ENCODE measurements around the gene HEPH. TPM values are rescaled to one million over a fixed set of nuclear protein-coding genes. Genes with fewer than 3 reads are reported as not detected.
A peak's percentile ranks its signal among the peaks of the same experiment; 100 is the strongest.

The HEPH gene
- total and polyA plus RNA-seq, 3 donors from 2014 or later, result 6.3 to 10.8 (median 10.8) TPM

GRCh38 chrX:66162331-66162822, 1.7 kb upstream of the HEPH start:
- TF ChIP-seq CTCF (IDR thresholded peaks at IDR 0.05), result no peak
- no peak for TF ChIP-seq POLR2A (IDR thresholded peaks at IDR 0.05)
- Histone ChIP-seq H3K27ac (no peak overlapping the region), H3K4me3 (no peak overlapping the region), H3K4me1 (no peaks in the 10 kb centered on the region), H3K9me3 (no peaks in the 10 kb centered on the region), H3K27me3 (no peaks in the 10 kb centered on the region), H3K36me3 (ENCODE audit: low read depth, missing control alignments) (no peaks in the 10 kb centered on the region)
- 83 to 100% methylated on average over 1 of the region's 2 CpGs for WGBS, 2 donors
- no peak for DNase-seq
- intact Hi-C loops (cut with DNase I; ENCODE audit: low total_unique reads), result no loop called here

GRCh38 chrX:66163447-66163846, 600 bp upstream of the HEPH start:
- DNase-seq, result no peak
- Histone ChIP-seq H3K36me3 (ENCODE audit: low read depth, missing control alignments) (no peaks in the 10 kb centered on the region), H3K4me1 (no peaks in the 10 kb centered on the region), H3K9me3 (no peaks in the 10 kb centered on the region), H3K27ac (no peak overlapping the region), H3K4me3 (no peak overlapping the region), H3K27me3 (no peaks in the 10 kb centered on the region)
- intact Hi-C loops (cut with DNase I; ENCODE audit: low total_unique reads), result no loop called here
- 92 to 93% methylated on average over 1 of the region's 1 CpG for WGBS, 2 donors
- no peak for TF ChIP-seq CTCF (IDR thresholded peaks at IDR 0.05)
- TF ChIP-seq POLR2A (IDR thresholded peaks at IDR 0.05), result no peak

- H3K4me3 ChIP-seq, result peak overlapping the region in 1 of 2 donors; percentile 23
These were observed 423 bp downstream of the HEPH start for GRCh38 chrX:66164470-66164869.

GRCh38 chrX:66164931-66165330, 884 bp downstream of the HEPH start:
- no peaks in the 10 kb centered on the region for H3K4me1 ChIP-seq
- H3K4me3 ChIP-seq, result no peak overlapping the region
- H3K9me3 ChIP-seq, result no peaks in the 10 kb centered on the region
- H3K36me3 ChIP-seq (ENCODE audit: low read depth, missing control alignments), result no peaks in the 10 kb centered on the region
- no peaks in the 10 kb centered on the region for H3K27me3 ChIP-seq
- TF ChIP-seq CTCF (IDR thresholded peaks at IDR 0.05) (no peak), POLR2A (IDR thresholded peaks at IDR 0.05) (no peak)
- DNase-seq, result no peak
- no peak overlapping the region for H3K27ac ChIP-seq
- intact Hi-C loops (cut with DNase I; ENCODE audit: low total_unique reads), result no loop called here
- whole genome bisulfite sequencing, 2 donors, result 38 to 40% methylated on average over 2 of the region's 2 CpGs

More at GRCh38 chrX:66164470-66164869, 423 bp downstream of the HEPH start:
- intact Hi-C loops (cut with DNase I; ENCODE audit: low total_unique reads), result no loop called here
- DNase-seq, result no peak
- WGBS, 2 donors, result 0 to 15% methylated on average over 3 of the region's 3 CpGs
- TF ChIP-seq POLR2A (IDR thresholded peaks at IDR 0.05) (no peak), CTCF (IDR thresholded peaks at IDR 0.05) (no peak)
- H3K36me3 ChIP-seq (ENCODE audit: low read depth, missing control alignments), result no peaks in the 10 kb centered on the region
- H3K27me3 ChIP-seq, result no peaks in the 10 kb centered on the region
- no peak overlapping the region for H3K27ac ChIP-seq
- H3K4me1 ChIP-seq, result no peaks in the 10 kb centered on the region
- no peaks in the 10 kb centered on the region for H3K9me3 ChIP-seq

GRCh38 chrX:66166671-66167070, 2.6 kb downstream of the HEPH start:
- no peaks in the 10 kb centered on the region for H3K27me3 ChIP-seq
- H3K4me3 ChIP-seq, result no peak overlapping the region
- no peak for TF ChIP-seq POLR2A (IDR thresholded peaks at IDR 0.05)
- TF ChIP-seq CTCF (IDR thresholded peaks at IDR 0.05), result no peak
- DNase-seq, result no peak
- no peaks in the 10 kb centered on the region for H3K4me1 ChIP-seq
- intact Hi-C loops (cut with DNase I; ENCODE audit: low total_unique reads), result no loop called here
- H3K36me3 ChIP-seq (ENCODE audit: low read depth, missing control alignments), result no peaks in the 10 kb centered on the region
- H3K9me3 ChIP-seq, result no peaks in the 10 kb centered on the region
- H3K27ac ChIP-seq, result no peak overlapping the region
